Esophagus squamous epithelium (tissue), 4 donors: ENCODE measurements around the gene SAMM50.

Experiments
- POLR2A ChIP-seq, 4 donors: fragments of 450-650 bp; IDR thresholded peaks; one replicate each; pipeline ENCODE4 v1.6.1; 2017; ENCODE audit warnings: antibody characterized with exemption in 4 of 4, mild to moderate bottlenecking in 4 of 4, moderate library complexity in 3 of 4
- TF ChIP-seq, protein P1 (sequence below), 6 experiments: fragments of 450-650 bp in 4 of 6; fragments of 200-600 bp in 2 of 6; sonication (generic) in 2 of 6; IDR thresholded peaks; one replicate each; pipeline ENCODE4 v1.5.1; 2016 to 2019; ENCODE audit warnings: antibody characterized with exemption in 6 of 6, mild to moderate bottlenecking in 4 of 6, moderate library complexity in 4 of 6

GRCh38 chr22:43948836-43949406, 6.3 kb upstream of the SAMM50 start:
- TF ChIP-seq POLR2A (IDR thresholded peaks at IDR 0.05): no peak
- TF ChIP-seq, protein P1, sequence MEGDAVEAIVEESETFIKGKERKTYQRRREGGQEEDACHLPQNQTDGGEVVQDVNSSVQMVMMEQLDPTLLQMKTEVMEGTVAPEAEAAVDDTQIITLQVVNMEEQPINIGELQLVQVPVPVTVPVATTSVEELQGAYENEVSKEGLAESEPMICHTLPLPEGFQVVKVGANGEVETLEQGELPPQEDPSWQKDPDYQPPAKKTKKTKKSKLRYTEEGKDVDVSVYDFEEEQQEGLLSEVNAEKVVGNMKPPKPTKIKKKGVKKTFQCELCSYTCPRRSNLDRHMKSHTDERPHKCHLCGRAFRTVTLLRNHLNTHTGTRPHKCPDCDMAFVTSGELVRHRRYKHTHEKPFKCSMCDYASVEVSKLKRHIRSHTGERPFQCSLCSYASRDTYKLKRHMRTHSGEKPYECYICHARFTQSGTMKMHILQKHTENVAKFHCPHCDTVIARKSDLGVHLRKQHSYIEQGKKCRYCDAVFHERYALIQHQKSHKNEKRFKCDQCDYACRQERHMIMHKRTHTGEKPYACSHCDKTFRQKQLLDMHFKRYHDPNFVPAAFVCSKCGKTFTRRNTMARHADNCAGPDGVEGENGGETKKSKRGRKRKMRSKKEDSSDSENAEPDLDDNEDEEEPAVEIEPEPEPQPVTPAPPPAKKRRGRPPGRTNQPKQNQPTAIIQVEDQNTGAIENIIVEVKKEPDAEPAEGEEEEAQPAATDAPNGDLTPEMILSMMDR (IDR thresholded peaks at IDR 0.05): no peak
